Measurements from ENCODE around the gene ADARB2.

Gene ADARB2

GRCh38 chr10:1182280-1183032 lies 554.9 kb downstream of the ADARB2 start:
- no peak overlapping the region for H3K9ac ChIP-seq (ENCODE audit: low read depth, low read length)
- H3K9me3 ChIP-seq (ENCODE audit: control insufficient read depth, insufficient read depth, low read length) = no peaks in the 10 kb centered on the region
- no peaks in the 10 kb centered on the region for H3K4me1 ChIP-seq (ENCODE audit: insufficient read depth, low read length)
- H3K36me3 ChIP-seq (ENCODE audit: insufficient read depth, low read length) = no peaks in the 10 kb centered on the region

GRCh38 chr10:1180836-1181235 lies 556.5 kb downstream of the ADARB2 start:
- Histone ChIP-seq H3K9me3 (ENCODE audit: control insufficient read depth, insufficient read depth, low read length) (no peaks in the 10 kb centered on the region), H3K36me3 (ENCODE audit: insufficient read depth, low read length) (no peaks in the 10 kb centered on the region), H3K9ac (ENCODE audit: low read depth, low read length) (no peak overlapping the region), H3K4me1 (ENCODE audit: insufficient read depth, low read length) (no peaks in the 10 kb centered on the region)

GRCh38 chr10:1180071-1180730 lies 557.1 kb downstream of the ADARB2 start:
- Histone ChIP-seq H3K36me3 (ENCODE audit: insufficient read depth, low read length) (no peaks in the 10 kb centered on the region), H3K9ac (ENCODE audit: low read depth, low read length) (no peak overlapping the region), H3K9me3 (ENCODE audit: control insufficient read depth, insufficient read depth, low read length) (no peaks in the 10 kb centered on the region), H3K4me1 (ENCODE audit: insufficient read depth, low read length) (no peaks in the 10 kb centered on the region)

GRCh38 chr10:1179346-1180070 lies 557.8 kb downstream of the ADARB2 start:
- no peaks in the 10 kb centered on the region for H3K4me1 ChIP-seq (ENCODE audit: insufficient read depth, low read length)
- no peaks in the 10 kb centered on the region for H3K36me3 ChIP-seq (ENCODE audit: insufficient read depth, low read length)
- no peak overlapping the region for H3K9ac ChIP-seq (ENCODE audit: low read depth, low read length)
- H3K9me3 ChIP-seq (ENCODE audit: control insufficient read depth, insufficient read depth, low read length) = no peaks in the 10 kb centered on the region

GRCh38 chr10:1178506-1178905 lies 558.8 kb downstream of the ADARB2 start:
- Histone ChIP-seq H3K9ac (ENCODE audit: low read depth, low read length) (no peak overlapping the region), H3K9me3 (ENCODE audit: control insufficient read depth, insufficient read depth, low read length) (no peaks in the 10 kb centered on the region)

GRCh38 chr10:1177936-1178335 lies 559.4 kb downstream of the ADARB2 start:
- Histone ChIP-seq H3K9ac (ENCODE audit: low read depth, low read length) (no peak overlapping the region), H3K36me3 (ENCODE audit: insufficient read depth, low read length) (no peaks in the 10 kb centered on the region), H3K9me3 (ENCODE audit: control insufficient read depth, insufficient read depth, low read length) (no peaks in the 10 kb centered on the region), H3K4me1 (ENCODE audit: insufficient read depth, low read length) (no peaks in the 10 kb centered on the region)

More at GRCh38 chr10:1178506-1178905, 558.8 kb downstream of the ADARB2 start:
- Histone ChIP-seq H3K36me3 (ENCODE audit: insufficient read depth, low read length) (no peaks in the 10 kb centered on the region), H3K4me1 (ENCODE audit: insufficient read depth, low read length) (no peaks in the 10 kb centered on the region)

- no peaks in the 10 kb centered on the region for H3K36me3 ChIP-seq (ENCODE audit: insufficient read depth, low read length)
- no peaks in the 10 kb centered on the region for H3K9me3 ChIP-seq (ENCODE audit: control insufficient read depth, insufficient read depth, low read length)
- H3K4me1 ChIP-seq (ENCODE audit: insufficient read depth, low read length) = no peaks in the 10 kb centered on the region
- no peak overlapping the region for H3K9ac ChIP-seq (ENCODE audit: low read depth, low read length)
Measured at GRCh38 chr10:1175956-1176565, 561.3 kb downstream of the ADARB2 start.

- no peaks in the 10 kb centered on the region for H3K36me3 ChIP-seq (ENCODE audit: insufficient read depth, low read length)
- no peak overlapping the region for H3K9ac ChIP-seq (ENCODE audit: low read depth, low read length)
- no peaks in the 10 kb centered on the region for H3K9me3 ChIP-seq (ENCODE audit: control insufficient read depth, insufficient read depth, low read length)
- no peaks in the 10 kb centered on the region for H3K4me1 ChIP-seq (ENCODE audit: insufficient read depth, low read length)
Measured at GRCh38 chr10:1174022-1174421, 563.3 kb downstream of the ADARB2 start.

- no peak overlapping the region for H3K9ac ChIP-seq (ENCODE audit: low read depth, low read length)
- H3K36me3 ChIP-seq (ENCODE audit: insufficient read depth, low read length) = no peaks in the 10 kb centered on the region
- H3K9me3 ChIP-seq (ENCODE audit: control insufficient read depth, insufficient read depth, low read length) = no peaks in the 10 kb centered on the region
- H3K4me1 ChIP-seq (ENCODE audit: insufficient read depth, low read length) = no peaks in the 10 kb centered on the region
Measured at GRCh38 chr10:1173091-1173490, 564.2 kb downstream of the ADARB2 start.

- Histone ChIP-seq H3K36me3 (ENCODE audit: insufficient read depth, low read length) (no peaks in the 10 kb centered on the region), H3K9me3 (ENCODE audit: control insufficient read depth, insufficient read depth, low read length) (no peaks in the 10 kb centered on the region), H3K9ac (ENCODE audit: low read depth, low read length) (no peak overlapping the region), H3K4me1 (ENCODE audit: insufficient read depth, low read length) (no peaks in the 10 kb centered on the region)
Measured at GRCh38 chr10:1172256-1172984, 564.9 kb downstream of the ADARB2 start.

- no peaks in the 10 kb centered on the region for H3K4me1 ChIP-seq (ENCODE audit: insufficient read depth, low read length)
- no peaks in the 10 kb centered on the region for H3K36me3 ChIP-seq (ENCODE audit: insufficient read depth, low read length)
Measured at GRCh38 chr10:1171586-1171985, 565.7 kb downstream of the ADARB2 start.

GRCh38 chr10:1171182-1171581 lies 566.1 kb downstream of the ADARB2 start:
- Histone ChIP-seq H3K4me1 (ENCODE audit: insufficient read depth, low read length) (no peaks in the 10 kb centered on the region), H3K9ac (ENCODE audit: low read depth, low read length) (no peak overlapping the region), H3K36me3 (ENCODE audit: insufficient read depth, low read length) (no peaks in the 10 kb centered on the region), H3K9me3 (ENCODE audit: control insufficient read depth, insufficient read depth, low read length) (no peaks in the 10 kb centered on the region)

More at GRCh38 chr10:1171586-1171985, 565.7 kb downstream of the ADARB2 start:
- no peak overlapping the region for H3K9ac ChIP-seq (ENCODE audit: low read depth, low read length)
- no peaks in the 10 kb centered on the region for H3K9me3 ChIP-seq (ENCODE audit: control insufficient read depth, insufficient read depth, low read length)

- Histone ChIP-seq H3K9me3 (ENCODE audit: control insufficient read depth, insufficient read depth, low read length) (no peaks in the 10 kb centered on the region), H3K9ac (ENCODE audit: low read depth, low read length) (no peak overlapping the region), H3K36me3 (ENCODE audit: insufficient read depth, low read length) (no peaks in the 10 kb centered on the region), H3K4me1 (ENCODE audit: insufficient read depth, low read length) (no peaks in the 10 kb centered on the region)
Measured at GRCh38 chr10:1170867-1171180, 566.5 kb downstream of the ADARB2 start.

Measured in ES-I3 (cell line).